WTC11 (cell line): ENCODE results near the gene GJA1.

ENCODE experiments used
- CBFB ChIP-seq: sonication (generic); formaldehyde crosslinking; IDR thresholded peaks from 2 replicates; pipeline ENCODE4 v1.8.1; 2022; ENCODE audit warnings: mild to moderate bottlenecking, low read depth, missing genetic modification reagents
- ESRRA ChIP-seq: sonication (generic); formaldehyde crosslinking; IDR thresholded peaks from 2 replicates; pipeline ENCODE4 v1.8.1; 2022; ENCODE audit warnings: mild to moderate bottlenecking, missing genetic modification reagents, borderline replicate concordance
- GABPB1 ChIP-seq: sonication (generic); formaldehyde crosslinking; IDR thresholded peaks from 2 replicates; pipeline ENCODE4 v1.8.1; 2023; ENCODE audit warnings: mild to moderate bottlenecking, missing genetic modification reagents
- NR1H2 ChIP-seq: sonication (generic); formaldehyde crosslinking; IDR thresholded peaks from 2 replicates; pipeline ENCODE4 v1.9.0; 2021; ENCODE audit warnings: mild to moderate bottlenecking, moderate library complexity, missing genetic modification reagents
- TF ChIP-seq, protein P1 (sequence below): fragments of 200-600 bp; IDR thresholded peaks from 2 replicates; pipeline ENCODE4 v1.8.0; 2022; ENCODE audit warnings: antibody characterized with exemption
- TF ChIP-seq, protein P2 (sequence below): sonication (generic); formaldehyde crosslinking; IDR thresholded peaks from 2 replicates; pipeline ENCODE4 v1.8.0; 2022; ENCODE audit warnings: mild to moderate bottlenecking, missing genetic modification reagents
- TF ChIP-seq, protein P3 (sequence below): sonication (generic); formaldehyde crosslinking; IDR thresholded peaks from 2 replicates; pipeline ENCODE4 v1.8.0; 2022; ENCODE audit warnings: mild to moderate bottlenecking, missing genetic modification reagents
- TF ChIP-seq, protein P4 (sequence below): fragments of 250-450 bp; sonication (Bioruptor Pico); conservative IDR thresholded peaks from 2 replicates; pipeline ENCODE4 v1.9.0; 2021; ENCODE audit warnings: mild to moderate bottlenecking
- TF ChIP-seq, protein P5 (sequence below): sonication (generic); formaldehyde crosslinking; IDR thresholded peaks from 2 replicates; pipeline ENCODE4 v1.8.1; 2023; ENCODE audit warnings: mild to moderate bottlenecking, missing genetic modification reagents, borderline replicate concordance

DNA sequence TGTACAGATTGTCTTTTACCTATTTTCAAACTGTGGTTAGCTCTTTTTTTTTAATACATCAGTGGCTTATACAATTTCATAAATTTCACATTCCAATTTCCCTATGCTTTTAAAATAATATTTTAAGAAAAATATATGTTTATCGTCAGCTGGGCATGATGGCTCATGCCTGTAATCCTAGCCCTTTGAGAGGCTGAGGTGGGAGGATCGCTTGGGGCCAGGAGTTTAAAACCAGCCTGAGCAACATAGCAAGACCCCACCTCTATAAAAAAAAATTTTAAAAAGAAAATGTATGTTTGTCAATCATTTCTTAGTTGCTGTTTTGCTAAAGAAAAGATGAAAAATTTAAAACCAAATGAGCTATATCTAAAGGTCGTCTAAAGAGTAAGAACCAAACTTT, 3.4 kb downstream of the GJA1 start:
- TF ChIP-seq, protein P1, sequence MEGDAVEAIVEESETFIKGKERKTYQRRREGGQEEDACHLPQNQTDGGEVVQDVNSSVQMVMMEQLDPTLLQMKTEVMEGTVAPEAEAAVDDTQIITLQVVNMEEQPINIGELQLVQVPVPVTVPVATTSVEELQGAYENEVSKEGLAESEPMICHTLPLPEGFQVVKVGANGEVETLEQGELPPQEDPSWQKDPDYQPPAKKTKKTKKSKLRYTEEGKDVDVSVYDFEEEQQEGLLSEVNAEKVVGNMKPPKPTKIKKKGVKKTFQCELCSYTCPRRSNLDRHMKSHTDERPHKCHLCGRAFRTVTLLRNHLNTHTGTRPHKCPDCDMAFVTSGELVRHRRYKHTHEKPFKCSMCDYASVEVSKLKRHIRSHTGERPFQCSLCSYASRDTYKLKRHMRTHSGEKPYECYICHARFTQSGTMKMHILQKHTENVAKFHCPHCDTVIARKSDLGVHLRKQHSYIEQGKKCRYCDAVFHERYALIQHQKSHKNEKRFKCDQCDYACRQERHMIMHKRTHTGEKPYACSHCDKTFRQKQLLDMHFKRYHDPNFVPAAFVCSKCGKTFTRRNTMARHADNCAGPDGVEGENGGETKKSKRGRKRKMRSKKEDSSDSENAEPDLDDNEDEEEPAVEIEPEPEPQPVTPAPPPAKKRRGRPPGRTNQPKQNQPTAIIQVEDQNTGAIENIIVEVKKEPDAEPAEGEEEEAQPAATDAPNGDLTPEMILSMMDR: no peak
- TF ChIP-seq CBFB (CRISPR knock-in tag) (no peak), NR1H2 (CRISPR knock-in tag) (no peak), GABPB1 (CRISPR knock-in tag) (no peak), ESRRA (CRISPR knock-in tag) (no peak)
- TF ChIP-seq, protein P2, sequence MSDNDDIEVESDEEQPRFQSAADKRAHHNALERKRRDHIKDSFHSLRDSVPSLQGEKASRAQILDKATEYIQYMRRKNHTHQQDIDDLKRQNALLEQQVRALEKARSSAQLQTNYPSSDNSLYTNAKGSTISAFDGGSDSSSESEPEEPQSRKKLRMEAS (CRISPR knock-in tag): no peak
- TF ChIP-seq, protein P3, sequence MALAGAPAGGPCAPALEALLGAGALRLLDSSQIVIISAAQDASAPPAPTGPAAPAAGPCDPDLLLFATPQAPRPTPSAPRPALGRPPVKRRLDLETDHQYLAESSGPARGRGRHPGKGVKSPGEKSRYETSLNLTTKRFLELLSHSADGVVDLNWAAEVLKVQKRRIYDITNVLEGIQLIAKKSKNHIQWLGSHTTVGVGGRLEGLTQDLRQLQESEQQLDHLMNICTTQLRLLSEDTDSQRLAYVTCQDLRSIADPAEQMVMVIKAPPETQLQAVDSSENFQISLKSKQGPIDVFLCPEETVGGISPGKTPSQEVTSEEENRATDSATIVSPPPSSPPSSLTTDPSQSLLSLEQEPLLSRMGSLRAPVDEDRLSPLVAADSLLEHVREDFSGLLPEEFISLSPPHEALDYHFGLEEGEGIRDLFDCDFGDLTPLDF: no peak
- TF ChIP-seq, protein P4, sequence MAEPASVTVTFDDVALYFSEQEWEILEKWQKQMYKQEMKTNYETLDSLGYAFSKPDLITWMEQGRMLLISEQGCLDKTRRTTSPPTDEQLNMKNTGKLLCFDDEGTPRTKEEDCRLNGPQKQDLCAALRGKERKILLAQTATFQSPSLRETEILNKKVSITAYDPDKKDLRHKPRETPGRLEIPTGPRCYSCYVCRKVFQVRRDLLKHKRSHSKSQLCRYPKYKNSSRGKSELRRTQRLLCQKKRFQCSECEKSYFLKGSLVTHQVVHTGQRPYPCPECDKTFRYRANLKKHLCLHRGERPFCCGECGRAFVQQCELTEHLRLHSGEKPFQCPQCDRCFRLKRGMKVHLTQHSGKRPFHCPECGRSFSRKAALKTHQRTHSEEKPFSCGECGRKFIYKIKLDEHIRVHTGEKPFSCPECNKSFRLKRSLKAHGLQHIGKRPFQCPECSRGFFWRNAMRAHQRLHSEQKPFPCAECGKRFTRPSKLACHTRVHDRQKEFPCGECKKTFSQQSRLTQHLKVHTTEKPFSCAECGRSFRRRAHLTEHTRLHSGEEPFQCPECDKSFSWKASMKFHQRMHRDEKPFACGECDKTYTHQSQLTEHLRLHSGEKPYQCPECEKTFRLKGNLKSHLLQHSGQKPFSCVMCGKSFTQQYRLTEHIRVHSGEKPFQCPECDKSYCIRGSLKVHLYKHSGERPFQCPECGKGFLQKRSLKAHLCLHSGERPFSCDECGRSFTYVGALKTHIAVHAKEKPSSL: no peak
- TF ChIP-seq, protein P5, sequence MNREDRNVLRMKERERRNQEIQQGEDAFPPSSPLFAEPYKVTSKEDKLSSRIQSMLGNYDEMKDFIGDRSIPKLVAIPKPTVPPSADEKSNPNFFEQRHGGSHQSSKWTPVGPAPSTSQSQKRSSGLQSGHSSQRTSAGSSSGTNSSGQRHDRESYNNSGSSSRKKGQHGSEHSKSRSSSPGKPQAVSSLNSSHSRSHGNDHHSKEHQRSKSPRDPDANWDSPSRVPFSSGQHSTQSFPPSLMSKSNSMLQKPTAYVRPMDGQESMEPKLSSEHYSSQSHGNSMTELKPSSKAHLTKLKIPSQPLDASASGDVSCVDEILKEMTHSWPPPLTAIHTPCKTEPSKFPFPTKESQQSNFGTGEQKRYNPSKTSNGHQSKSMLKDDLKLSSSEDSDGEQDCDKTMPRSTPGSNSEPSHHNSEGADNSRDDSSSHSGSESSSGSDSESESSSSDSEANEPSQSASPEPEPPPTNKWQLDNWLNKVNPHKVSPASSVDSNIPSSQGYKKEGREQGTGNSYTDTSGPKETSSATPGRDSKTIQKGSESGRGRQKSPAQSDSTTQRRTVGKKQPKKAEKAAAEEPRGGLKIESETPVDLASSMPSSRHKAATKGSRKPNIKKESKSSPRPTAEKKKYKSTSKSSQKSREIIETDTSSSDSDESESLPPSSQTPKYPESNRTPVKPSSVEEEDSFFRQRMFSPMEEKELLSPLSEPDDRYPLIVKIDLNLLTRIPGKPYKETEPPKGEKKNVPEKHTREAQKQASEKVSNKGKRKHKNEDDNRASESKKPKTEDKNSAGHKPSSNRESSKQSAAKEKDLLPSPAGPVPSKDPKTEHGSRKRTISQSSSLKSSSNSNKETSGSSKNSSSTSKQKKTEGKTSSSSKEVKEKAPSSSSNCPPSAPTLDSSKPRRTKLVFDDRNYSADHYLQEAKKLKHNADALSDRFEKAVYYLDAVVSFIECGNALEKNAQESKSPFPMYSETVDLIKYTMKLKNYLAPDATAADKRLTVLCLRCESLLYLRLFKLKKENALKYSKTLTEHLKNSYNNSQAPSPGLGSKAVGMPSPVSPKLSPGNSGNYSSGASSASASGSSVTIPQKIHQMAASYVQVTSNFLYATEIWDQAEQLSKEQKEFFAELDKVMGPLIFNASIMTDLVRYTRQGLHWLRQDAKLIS (CRISPR knock-in tag): no peak
